Vagina (tissue), 2 donors: ENCODE data around the gene HYAL1.

Experiments
- CTCF ChIP-seq, 3 experiments: fragments of 450-650 bp in 2 of 3; fragments of 200-600 bp in 1 of 3; sonication (generic) in 1 of 3; IDR thresholded peaks; one replicate each; pipeline ENCODE4 v1.5.1; 2017 to 2019; ENCODE audit warnings: antibody characterized with exemption in 3 of 3, mild to moderate bottlenecking in 2 of 3, moderate library complexity in 2 of 3
- POLR2A ChIP-seq, 2 donors: fragments of 450-650 bp; IDR thresholded peaks; one replicate each; pipeline ENCODE4 v1.6.1; 2017; ENCODE audit warnings: antibody characterized with exemption in 2 of 2, mild to moderate bottlenecking in 2 of 2, moderate library complexity in 2 of 2
- POLR2AphosphoS5 ChIP-seq, 2 donors: sonication (generic); formaldehyde crosslinking; IDR thresholded peaks; one replicate each; pipeline ENCODE4 v1.9.0; 2017; ENCODE audit warnings: antibody characterized with exemption in 2 of 2, mild to moderate bottlenecking in 2 of 2, low read depth in 1 of 2; ENCODE audit not compliant: insufficient read depth in 1 of 2

DNA sequence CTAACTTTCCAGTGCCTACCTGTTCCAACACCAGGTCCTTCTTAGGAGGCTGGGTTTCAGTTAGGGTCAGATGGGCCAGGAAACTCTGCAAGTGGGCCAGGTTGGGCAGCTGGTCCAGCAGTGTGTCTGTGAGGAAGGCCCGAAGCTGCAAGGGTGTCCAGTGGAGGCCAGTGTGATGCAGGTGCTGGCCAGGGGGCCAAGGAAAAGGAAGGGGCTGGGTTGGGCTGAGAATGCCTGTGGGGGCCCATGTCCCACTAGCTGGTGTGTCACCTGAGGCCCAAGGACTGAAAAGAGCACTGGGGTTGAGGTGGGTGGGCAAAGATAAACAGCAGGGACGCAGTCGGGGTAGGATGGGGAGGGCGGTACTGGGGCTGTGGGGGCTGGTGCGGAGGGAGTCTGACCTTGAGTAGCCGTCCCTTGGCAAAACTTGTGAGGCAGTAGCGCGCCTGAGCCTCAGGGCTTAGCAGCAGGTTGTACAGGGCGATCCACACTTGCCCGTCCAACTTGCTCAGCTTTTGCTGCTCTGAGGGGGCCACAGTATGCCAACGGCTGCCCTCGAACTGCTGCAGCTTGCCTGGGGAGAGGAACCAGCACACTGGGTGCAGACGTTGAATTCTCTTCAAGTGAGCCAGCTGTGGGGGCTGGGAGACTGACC lies 38.7 kb upstream of the HYAL1 start:
- no peak for TF ChIP-seq CTCF (IDR thresholded peaks at IDR 0.05)
- no peak for TF ChIP-seq POLR2A (IDR thresholded peaks at IDR 0.05)
- no peak for TF ChIP-seq POLR2AphosphoS5 (IDR thresholded peaks at IDR 0.05; ENCODE audit: insufficient read depth in 1 of 2, low read depth in 1 of 2)
